Mesodermal cell (in vitro differentiated cells): ENCODE measurements around the gene TMBIM4.

Experiments
- H3K27ac ChIP-seq: 2 replicates; pipeline ENCODE4 v1.7.0; 2013; ENCODE audit warnings: mild to moderate bottlenecking, low read depth, low read length, moderate library complexity; ENCODE audit not compliant: severe bottlenecking
- H3K36me3 ChIP-seq: 2 replicates; pipeline ENCODE4 v1.7.1; 2013; ENCODE audit warnings: mild to moderate bottlenecking, low read length, moderate library complexity; ENCODE audit not compliant: control insufficient read depth, insufficient read depth
- H3K4me1 ChIP-seq: one replicate; pipeline ENCODE4 v1.7.1; 2013; ENCODE audit warnings: mild to moderate bottlenecking, low read length; ENCODE audit not compliant: insufficient read depth, control insufficient read depth, poor library complexity, severe bottlenecking
- H3K4me3 ChIP-seq: 2 replicates; pipeline ENCODE4 v1.7.0; 2013; ENCODE audit warnings: low read length, control low read depth, mild to moderate bottlenecking; ENCODE audit not compliant: insufficient read depth, poor library complexity, severe bottlenecking; ENCODE audit errors: extremely low read depth
- H3K9me3 ChIP-seq: 2 replicates; pipeline ENCODE4 v1.7.1; 2013; ENCODE audit warnings: mild to moderate bottlenecking, low read length, moderate library complexity; ENCODE audit not compliant: control insufficient read depth
- WGBS, 2 experiments: methylation state at CpG; one replicate each; pipeline ENCODE4 v1.1.5; 2013; ENCODE audit warnings: missing lambda C conversion rate in 2 of 2; ENCODE audit not compliant: insufficient coverage in 2 of 2; 5-methylcytosine and 5-hydroxymethylcytosine counted together

The TMBIM4 gene

DNA sequence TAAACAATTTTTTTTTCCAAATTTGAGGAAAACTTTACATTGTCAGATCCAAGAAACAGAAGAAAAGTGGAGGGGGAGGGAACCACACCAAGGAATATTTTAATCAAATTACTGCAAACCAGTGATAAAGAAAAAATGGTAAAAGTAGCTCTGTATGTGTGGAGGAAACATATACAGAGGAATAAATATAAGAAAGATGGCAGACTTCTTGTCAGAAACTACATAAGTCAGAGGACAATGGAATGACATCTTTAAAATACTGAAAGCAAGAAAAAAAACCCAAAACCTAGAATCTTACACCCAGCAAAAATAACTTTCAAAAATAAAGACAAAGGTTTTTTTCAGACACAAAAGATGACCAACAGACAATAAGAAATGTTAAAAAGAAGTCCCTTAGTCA is 29.1 kb downstream of the TMBIM4 start:
- H3K9me3 ChIP-seq: peaks cover 29% of the 10 kb centered on the region
- H3K36me3 ChIP-seq: peaks cover 65% of the 10 kb centered on the region
- H3K4me1 ChIP-seq: no peaks in the 10 kb centered on the region
- H3K4me3 ChIP-seq: no peak overlapping the region
- no peak overlapping the region for H3K27ac ChIP-seq

DNA sequence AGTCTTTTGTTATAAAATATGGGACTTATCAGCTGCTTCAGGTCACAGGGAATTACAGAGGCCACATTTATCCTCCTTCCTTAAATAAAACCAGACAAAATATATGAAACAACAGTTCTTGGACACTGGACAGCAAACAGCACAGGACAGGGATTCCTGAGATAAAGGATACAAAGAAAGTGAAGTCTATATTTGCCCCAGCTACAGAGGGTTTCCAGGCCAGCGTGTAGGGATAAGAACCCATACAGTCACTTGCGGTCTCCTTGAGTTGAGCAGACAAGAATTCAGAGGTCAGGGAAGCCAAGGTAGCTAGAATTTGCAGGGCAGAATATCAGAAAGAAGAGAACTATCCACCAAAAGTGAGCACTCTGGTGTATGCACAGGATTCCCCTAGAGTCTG is 30.5 kb downstream of the TMBIM4 start:
- Histone ChIP-seq H3K9me3 (peaks cover 29% of the 10 kb centered on the region), H3K27ac (no peak overlapping the region), H3K4me3 (no peak overlapping the region), H3K4me1 (no peaks in the 10 kb centered on the region), H3K36me3 (peaks cover 63% of the 10 kb centered on the region)
- 95 to 100% methylated on average over 2 of the region's 2 CpGs for WGBS, 2 experiments

- Histone ChIP-seq H3K4me1 (peaks cover 5% of the 10 kb centered on the region), H3K9me3 (peaks cover 29% of the 10 kb centered on the region), H3K4me3 (no peak overlapping the region), H3K27ac (no peak overlapping the region), H3K36me3 (peaks cover 50% of the 10 kb centered on the region)
- whole genome bisulfite sequencing, 2 experiments: no CpG with 5 or more reads among the region's 3 CpGs
These were observed 31.9 kb downstream of the TMBIM4 start for GRCh38 chr12:66137937-66138336.

DNA sequence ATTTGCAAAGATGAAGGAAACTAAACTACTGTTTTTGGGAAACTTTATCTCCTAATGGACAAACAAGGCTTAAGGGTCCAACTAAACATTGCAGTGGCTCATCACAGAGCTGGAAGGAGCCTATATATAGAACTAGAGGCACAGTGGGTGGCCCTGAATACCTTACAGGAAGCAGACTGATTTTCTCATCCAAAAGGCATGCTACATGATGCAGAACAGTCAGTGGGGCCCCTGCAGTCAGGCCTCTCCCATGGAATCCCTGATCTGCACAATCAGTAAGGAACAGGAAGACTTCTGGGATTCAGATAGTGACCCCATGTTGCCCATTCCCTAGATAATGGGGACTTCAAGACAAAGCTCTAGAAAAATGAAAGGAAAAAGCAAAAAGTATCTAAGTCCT is 37.4 kb downstream of the TMBIM4 start:
- peaks cover 25% of the 10 kb centered on the region for H3K36me3 ChIP-seq
- peak overlapping the region; percentile 95 for H3K4me3 ChIP-seq
- peaks cover 7% of the 10 kb centered on the region for H3K9me3 ChIP-seq
- peak overlapping the region; percentile 89 for H3K27ac ChIP-seq
- peaks cover 16% of the 10 kb centered on the region for H3K4me1 ChIP-seq

- 0% methylated on average over 3 to 4 of the region's 11 CpGs for WGBS, 2 experiments
- H3K36me3 ChIP-seq: peaks cover 26% of the 10 kb centered on the region
- peak overlapping the region; percentile 89 for H3K27ac ChIP-seq
- H3K4me3 ChIP-seq: peak overlapping the region; percentile 95
- H3K9me3 ChIP-seq: peaks cover 1% of the 10 kb centered on the region
- H3K4me1 ChIP-seq: peaks cover 16% of the 10 kb centered on the region
These were observed 38.6 kb downstream of the TMBIM4 start for GRCh38 chr12:66131067-66131688.

DNA sequence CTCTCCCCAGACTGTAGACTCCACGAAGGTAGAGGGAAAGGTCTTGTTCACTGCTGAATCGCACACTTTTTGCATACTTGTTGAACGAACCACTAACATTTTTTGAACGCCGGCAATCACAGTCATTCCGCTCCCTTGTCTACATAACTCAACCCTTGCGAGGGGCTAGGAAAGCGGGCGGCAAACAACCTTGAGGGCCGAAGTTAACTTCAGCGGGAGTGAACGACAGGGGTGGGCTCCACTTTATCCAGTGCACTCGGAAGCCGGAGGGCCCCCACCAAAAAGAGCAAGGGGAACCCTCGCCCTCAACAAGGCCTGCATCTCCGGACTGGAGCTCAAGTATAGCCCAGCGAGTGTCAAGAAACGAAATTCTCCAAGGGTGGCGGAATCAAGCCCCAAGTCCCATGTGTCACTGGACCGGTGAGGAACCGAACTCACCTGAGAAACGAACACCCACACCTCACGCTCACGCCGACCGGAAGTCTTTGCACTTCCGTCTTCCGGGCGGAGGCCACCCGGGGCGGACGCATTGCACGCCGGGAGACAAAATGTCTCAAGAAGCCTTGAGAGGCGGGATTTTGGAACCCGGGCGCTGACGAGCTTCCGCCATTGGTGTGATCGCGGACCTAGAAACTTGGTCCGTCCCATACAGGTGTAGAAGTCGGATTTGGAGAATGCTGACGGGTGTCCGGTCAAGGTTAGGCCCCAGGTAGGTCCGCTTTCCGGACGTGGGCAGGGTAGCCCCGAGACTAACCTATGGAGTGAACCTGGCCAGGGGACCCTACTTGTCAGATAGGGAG is 39.3 kb downstream of the TMBIM4 start, which contains the start of gene LLPH:
Gene LLPH, minus strand, starts transcription at position 484 of the 800 bp plus-strand sequence. CDS start 1,644 bp downstream, outside the sequence.
- Histone ChIP-seq H3K27ac (peak within 1 kb of the TSS; percentile 89), H3K4me1 (peaks cover 16% of the 10 kb centered on the region), H3K4me3 (peak within 1 kb of the TSS; percentile 95), H3K36me3 (peaks cover 31% of the 10 kb centered on the region), H3K9me3 (no peaks in the 10 kb centered on the region)
- WGBS, 2 experiments: 0 to 1% methylated on average over 36 to 46 of the region's 49 CpGs

DNA sequence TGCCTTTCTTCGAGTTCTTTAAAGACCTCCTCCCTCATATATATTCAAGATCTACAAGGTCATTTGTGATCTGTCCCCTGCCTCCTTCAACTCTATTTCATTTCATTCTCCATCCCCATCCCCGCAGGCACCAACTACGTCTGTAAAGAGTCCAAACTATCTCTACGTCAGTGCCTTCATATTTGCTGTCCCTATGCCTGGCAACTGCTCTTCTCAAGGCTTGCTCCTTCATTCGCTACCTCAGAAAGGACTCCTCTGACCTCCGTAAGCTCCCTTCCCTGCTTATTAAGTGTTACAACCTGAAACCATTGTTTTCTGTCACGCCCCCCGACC is 39.9 kb downstream of the TMBIM4 start:
- peaks cover 16% of the 10 kb centered on the region for H3K4me1 ChIP-seq
- H3K27ac ChIP-seq: peak overlapping the region; percentile 59
- peaks cover 35% of the 10 kb centered on the region for H3K36me3 ChIP-seq
- H3K4me3 ChIP-seq: peak overlapping the region; percentile 95
- no peaks in the 10 kb centered on the region for H3K9me3 ChIP-seq
- 3 to 4% methylated on average over 6 to 7 of the region's 8 CpGs for WGBS, 2 experiments

GRCh38 chr12:66127650-66128049 is 42.1 kb downstream of the TMBIM4 start:
- WGBS, 2 experiments: no CpG with 5 or more reads among the region's 1 CpG
- Histone ChIP-seq H3K4me3 (no peak overlapping the region), H3K36me3 (peaks cover 57% of the 10 kb centered on the region), H3K27ac (no peak overlapping the region), H3K4me1 (peaks cover 8% of the 10 kb centered on the region), H3K9me3 (no peaks in the 10 kb centered on the region)

- H3K4me3 ChIP-seq: no peak overlapping the region
- peaks cover 34% of the 10 kb centered on the region for H3K36me3 ChIP-seq
- no peaks in the 10 kb centered on the region for H3K4me1 ChIP-seq
- no CpG with 5 or more reads among the region's 1 CpG for WGBS, 2 experiments
- no peaks in the 10 kb centered on the region for H3K9me3 ChIP-seq
- H3K27ac ChIP-seq: no peak overlapping the region
These were observed 49.3 kb downstream of the TMBIM4 start for GRCh38 chr12:66120477-66120876.

- Histone ChIP-seq H3K27ac (no peak overlapping the region), H3K4me3 (no peak overlapping the region), H3K36me3 (peaks cover 29% of the 10 kb centered on the region), H3K4me1 (no peaks in the 10 kb centered on the region), H3K9me3 (no peaks in the 10 kb centered on the region)
- no CpG with 5 or more reads among the region's 1 CpG for WGBS, 2 experiments
These were observed 49.9 kb downstream of the TMBIM4 start for GRCh38 chr12:66119870-66120241.

DNA sequence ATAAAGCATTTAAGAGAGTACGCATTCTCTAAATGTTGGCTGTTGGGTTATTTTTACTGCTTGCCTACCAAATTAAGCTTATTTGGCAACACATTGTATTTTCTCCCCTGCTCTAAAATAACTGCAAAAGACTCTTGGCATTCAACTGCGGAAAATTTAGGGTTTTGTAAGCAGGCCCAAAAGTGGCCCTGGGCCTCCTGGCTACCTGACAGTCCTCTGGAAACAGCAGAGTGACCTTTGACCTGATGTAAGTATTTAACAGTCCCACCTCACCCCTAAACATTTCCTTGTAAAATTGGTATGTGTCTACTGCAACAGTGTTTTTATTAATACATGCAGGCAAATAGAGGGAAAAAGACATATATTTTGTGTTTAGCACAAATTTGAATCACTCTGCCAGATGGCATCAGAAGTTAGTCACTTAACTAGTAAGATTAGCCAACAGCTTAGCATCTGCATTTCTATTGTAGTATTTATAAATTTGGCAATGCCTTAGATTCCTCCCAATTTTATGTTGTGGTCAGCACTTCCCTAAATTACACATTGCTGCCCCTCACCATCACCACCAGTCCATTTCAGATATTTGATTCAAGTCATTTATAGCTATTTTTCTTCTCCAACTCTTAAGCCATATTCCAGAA is 50.4 kb downstream of the TMBIM4 start:
- no peak overlapping the region for H3K4me3 ChIP-seq
- WGBS, 2 experiments: 100% methylated on average over 1 of the region's 2 CpGs
- H3K36me3 ChIP-seq: peaks cover 24% of the 10 kb centered on the region
- H3K4me1 ChIP-seq: no peaks in the 10 kb centered on the region
- H3K9me3 ChIP-seq: no peaks in the 10 kb centered on the region
- no peak overlapping the region for H3K27ac ChIP-seq
